K562 (cell line): ENCODE data around the gene WFIKKN2. TPM values are rescaled to one million over a fixed set of nuclear protein-coding genes. Genes with fewer than 3 reads are reported as not detected.

ENCODE experiments used
- ATAC-seq: fragments of 200-7000 bp; cut with Tn5 transposase; 3 replicates; pipeline ENCODE4 v1.9.1; 2020; ENCODE audit warnings: moderate library complexity
- BruUV-seq: library from RNA; stranded (reverse); fragments of 400-500 nt; replicated peaks from 2 replicates; lab custom pipeline; 2021; lab: Mats Ljungman, UMichigan
- CTCF ChIA-PET: fragments of 300-600 bp; formaldehyde crosslinking; extraction: SDS; loops from one replicate; lab custom pipeline; 2021; ENCODE audit warnings: low intra/inter-chr PET ratio; lab: Yijun Ruan, JAX
- POLR2A ChIA-PET: fragments of 300-600, 350-650 bp; sonication (Branson Sonifier 250); formaldehyde crosslinking; extraction: SDS; loops from one replicate; lab custom pipeline; 2021; ENCODE audit warnings: antibody characterized with exemption, inconsistent platforms; lab: Yijun Ruan, JAX
- DNase-seq, 4 experiments: peaks; one replicate each; pipeline versions ENCODE4 v3.0.0 to v3.0.0-alpha.2; 2011 to 2018; ENCODE audit warnings: low spot score in 3 of 4, mixed read lengths in 3 of 4; ENCODE audit errors: extremely low read depth in 1 of 4
- FAIRE-seq: peaks from 2 replicates; lab custom pipeline; 2011; peaks lifted over from hg19 to GRCh38; lab: Jason Lieb, UNC
- H2AFZ ChIP-seq: 2 replicates; pipeline ENCODE4 v1.6.0; 2011; ENCODE audit warnings: low read depth, low read length, control low read depth, inconsistent platforms
- H3K27ac ChIP-seq: fragments of 200-600 bp; 3 replicates; pipeline ENCODE4 v1.8.0; 2011; ENCODE audit warnings: low read depth, mild to moderate bottlenecking, control low read depth, inconsistent platforms, low read length, moderate library complexity, mixed read lengths; ENCODE audit errors: extremely low read depth
- H3K27me3 ChIP-seq, 2 experiments: fragments of 300-600 bp in 1 of 2; 2 replicates in 1 of 2; 3 replicates in 1 of 2; pipeline versions ENCODE4 v1.6.0 to v1.8.0; 2011; ENCODE audit warnings: inconsistent platforms in 2 of 2, low read length in 2 of 2, mild to moderate bottlenecking in 1 of 2, mixed read lengths in 1 of 2, moderate library complexity in 1 of 2; ENCODE audit not compliant: control insufficient read depth in 2 of 2, insufficient read depth in 2 of 2
- H3K36me3 ChIP-seq: fragments of 300-600 bp; 3 replicates; pipeline ENCODE4 v1.8.0; 2011; ENCODE audit warnings: mild to moderate bottlenecking, low read length, inconsistent platforms; ENCODE audit not compliant: control insufficient read depth, insufficient read depth
- H3K4me1 ChIP-seq, 2 experiments: fragments of 200-600 bp in 1 of 2; replicated peaks in 1 of 2; 2 replicates in 1 of 2; 3 replicates in 1 of 2; pipeline versions ENCODE4 v1.5.1 to v1.8.0; 2011; ENCODE audit warnings: inconsistent platforms in 2 of 2, low read length in 2 of 2, mild to moderate bottlenecking in 1 of 2, mixed read lengths in 1 of 2, moderate library complexity in 1 of 2; ENCODE audit not compliant: control insufficient read depth in 2 of 2, insufficient read depth in 2 of 2
- H3K4me2 ChIP-seq: 2 replicates; pipeline ENCODE4 v1.6.1; 2011; ENCODE audit warnings: low read length, control low read depth, inconsistent platforms, mixed read lengths; ENCODE audit not compliant: insufficient read depth
- H3K4me3 ChIP-seq: fragments of 200-600 bp; sonication (generic), shearing (Covaris generic); 2 replicates; pipeline ENCODE4 v1.5.1; 2016; ENCODE audit warnings: control low read depth, inconsistent platforms
- H3K79me2 ChIP-seq: fragments of 200-600 bp; 3 replicates; pipeline ENCODE4 v1.8.0; 2011; ENCODE audit warnings: low read length, inconsistent platforms; ENCODE audit not compliant: control insufficient read depth, insufficient read depth
- H3K9ac ChIP-seq, 2 experiments: 2 replicates each; pipeline versions ENCODE4 v1.6.0 to v1.6.1; 2011; ENCODE audit warnings: low read depth in 2 of 2, low read length in 2 of 2, control low read depth in 1 of 2, inconsistent platforms in 1 of 2, mild to moderate bottlenecking in 1 of 2, mixed read lengths in 1 of 2; ENCODE audit not compliant: insufficient read depth in 1 of 2
- H3K9me1 ChIP-seq: one replicate; pipeline ENCODE4 v1.6.0; 2011; ENCODE audit warnings: inconsistent platforms, mild to moderate bottlenecking, low read length, moderate library complexity; ENCODE audit not compliant: control insufficient read depth, insufficient read depth
- H3K9me3 ChIP-seq: replicated peaks from 2 replicates; pipeline ENCODE4 v1.5.1; 2011; ENCODE audit warnings: low read depth, low read length, inconsistent platforms; ENCODE audit not compliant: control insufficient read depth, insufficient read depth
- H4K20me1 ChIP-seq: replicated peaks from 2 replicates; pipeline ENCODE4 v1.6.1; 2011; ENCODE audit warnings: low read length, inconsistent platforms, mixed read lengths; ENCODE audit not compliant: control insufficient read depth, insufficient read depth
- CHD1 ChIP-seq: fragments of 200-600 bp; sonication (generic); IDR thresholded peaks from one replicate; pipeline ENCODE4 v1.6.1; 2012; ENCODE audit warnings: mild to moderate bottlenecking, moderate library complexity, low read length, inconsistent platforms
- ESRRB ChIP-seq: fragments of 250-450 bp; sonication (Bioruptor Pico); IDR thresholded peaks from 2 replicates; pipeline ENCODE4 v1.5.0; 2020; ENCODE audit warnings: mild to moderate bottlenecking, moderate library complexity, borderline replicate concordance
- FOXP1 ChIP-seq: sonication (generic); formaldehyde crosslinking; IDR thresholded peaks from 2 replicates; pipeline ENCODE4 v1.8.0; 2022; ENCODE audit warnings: mild to moderate bottlenecking, missing genetic modification reagents
- POLR2AphosphoS5 ChIP-seq: IDR thresholded peaks from 2 replicates; pipeline ENCODE4 v1.6.1; 2011; ENCODE audit warnings: mild to moderate bottlenecking, low read depth, low read length, moderate library complexity; ENCODE audit not compliant: control insufficient read depth, insufficient read depth
- SMAD1 ChIP-seq: fragments of 150-350 bp; IDR thresholded peaks from 2 replicates; pipeline ENCODE4 v1.6.1; 2014; ENCODE audit warnings: low read length, low read depth; ENCODE audit not compliant: partially characterized antibody
- SREBF1 ChIP-seq: fragments of 150-350 bp; IDR thresholded peaks from 2 replicates; pipeline ENCODE4 v1.6.1; 2014; ENCODE audit warnings: antibody characterized with exemption, low read depth, low read length, borderline replicate concordance
- ZNF239 ChIP-seq: fragments of 250-450 bp; sonication (Bioruptor Pico); IDR thresholded peaks from 2 replicates; pipeline ENCODE4 v1.4.0; 2020; ENCODE audit warnings: mild to moderate bottlenecking
- WGBS: fragments of 100-300 bp; shearing (Covaris generic); methylation state at CpG from one replicate; pipeline ENCODE4 v1.1.6; 2016; ENCODE audit warnings: low coverage, mixed read lengths; ENCODE audit not compliant: insufficient coverage; ENCODE audit errors: missing lambda C conversion rate; 5-methylcytosine and 5-hydroxymethylcytosine counted together
- in situ Hi-C: fragments of 300-500 bp; cut with MboI; formaldehyde crosslinking; loops from 4 replicates; pipeline ENCODE4 v1.15.0; 2018; ENCODE audit warnings: inconsistent platforms, mixed read lengths
- intact Hi-C: fragments of 100-400 bp; cut with micrococcal nuclease; formaldehyde crosslinking; loops from 2 replicates; pipeline ENCODE4 v1.14.2; 2022
- polyA plus RNA-seq, 8 experiments: library from polyadenylated mRNA; depleted of rRNA in 4 of 8; stranded (reverse) in 5 of 8; unstranded in 3 of 8; fragments of >200 nt; fragmentation: Nextera tagmentation in 2 of 8; fragmentation: Illumina TruSeq in 1 of 8; extraction: Ambion mirVana in 2 of 8; extraction: Trizol in 1 of 8; gene quantifications; 2 replicates each; pipeline versions ENCODE4 v1.2.1 to v1.2.3, GENCODE V29; 2011 to 2014; ENCODE audit warnings: inconsistent platforms in 1 of 8, missing spikeins in 1 of 8
- total RNA-seq, 7 experiments: library from RNA; depleted of rRNA in 6 of 7; stranded (reverse); fragments of >200 nt in 6 of 7; fragmentation: Illumina TruSeq in 2 of 7; extraction: Trizol in 2 of 7; gene quantifications; 2 replicates each; pipeline versions ENCODE4 v1.2.1 to v1.2.3, GENCODE V29; 2011 to 2021; ENCODE audit warnings: low replicate concordance in 1 of 7

Gene WFIKKN2
- total and polyA plus RNA-seq, 9 of the 15 experiments (the other 6 are each of a cell fraction or from before 2014, with no cell fraction given): 0.07 TPM; not detected in 8

DNA sequence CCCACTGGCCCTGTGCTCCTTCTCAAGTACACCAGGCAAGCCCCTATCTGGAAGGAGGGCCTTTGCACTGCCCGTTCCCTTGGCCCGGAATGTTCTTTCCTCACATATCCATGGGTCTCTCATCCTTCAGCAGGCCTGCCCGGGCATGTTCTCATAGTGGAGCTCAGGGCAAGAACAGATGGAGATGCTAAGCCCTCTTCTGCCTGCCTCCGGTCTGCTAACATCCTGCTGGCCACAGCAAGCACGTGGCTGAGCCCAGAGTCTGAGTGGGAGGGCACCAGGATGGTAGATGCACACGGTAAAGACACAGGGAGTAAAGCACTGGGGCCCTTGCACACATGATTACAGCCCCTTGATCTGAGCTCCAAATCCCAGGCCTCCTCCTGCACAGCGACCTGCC lies 48.3 kb upstream of the WFIKKN2 start:
- H3K27me3 ChIP-seq: no peaks in the 10 kb centered on the region
- H3K36me3 ChIP-seq: no peaks in the 10 kb centered on the region
- H3K9me3 ChIP-seq: no peaks in the 10 kb centered on the region
- CTCF ChIA-PET: no interaction called here
- H3K4me2 ChIP-seq: no peak overlapping the region
- no peak for DNase-seq
- H3K79me2 ChIP-seq: no peaks in the 10 kb centered on the region
- intact Hi-C loops: no loop called here
- ATAC-seq: no peak
- H3K4me1 ChIP-seq: peaks cover 0 to 3% of the 10 kb centered on the region in 2 experiments; a peak in 3 of 5 replicates
- FAIRE-seq: no peak
- H3K9ac ChIP-seq: 0 out of 4 replicates have a peak overlapping the region, but pooled peaks of 1 of the 2 experiments have one; percentile 1
- TF ChIP-seq ESRRB: no peak
- TF ChIP-seq POLR2AphosphoS5: no peak
- no peak for TF ChIP-seq ZNF239 (CRISPR knock-in tag)
- no peak for TF ChIP-seq SMAD1
- TF ChIP-seq SREBF1: no peak
- no peak for TF ChIP-seq CHD1
- TF ChIP-seq FOXP1 (CRISPR knock-in tag): no peak
- TF ChIP-seq, all 486 proteins: peak for 0
- Histone ChIP-seq H2AFZ (no peak overlapping the region; the same call in 1 of the 2 replicates), H3K4me3 (no peak overlapping the region), H3K27ac (no peak overlapping the region), H3K9me1 (no peaks in the 10 kb centered on the region), H4K20me1 (no peaks in the 10 kb centered on the region)
- BruUV-seq: no TSS peak
- 22% methylated on average over 7 of the region's 7 CpGs for WGBS
- POLR2A ChIA-PET: interaction anchor here (0.6 to 1.0 kb wide), 5 partner anchors 8 to 98 kb away, joined by 3 read pairs; no protein-coding TSS in a partner anchor
- in situ Hi-C loops: no loop called here
